Right lung (tissue), 5 donors: Measurements from ENCODE around the gene FOXD3. TPM values are rescaled to one million over a fixed set of nuclear protein-coding genes. Genes with fewer than 3 reads are reported as not detected.
"Not testable (repeated sequence)": the region's sequence is repeated elsewhere in the genome, so short reads cannot be mapped to it uniquely, and the experiment has no call there.

Experiments
- DNase-seq, 2 donors: peaks; one replicate each; pipeline ENCODE4 v3.0.0-alpha.2; 2013
- polyA plus RNA-seq, 5 donors: library from polyadenylated mRNA; unstranded; fragments of 120-200 nt; gene quantifications; one replicate each; pipeline versions ENCODE4 v1.2.1 to v1.2.3, GENCODE V29; 2013; ENCODE audit warnings: inconsistent platforms in 1 of 5, low replicate concordance in 1 of 5; ENCODE audit not compliant: insufficient read length in 5 of 5, insufficient read depth in 1 of 5

The FOXD3 gene
- polyA plus RNA-seq, 5 donors: 0.49 TPM; not detected in 4

DNA sequence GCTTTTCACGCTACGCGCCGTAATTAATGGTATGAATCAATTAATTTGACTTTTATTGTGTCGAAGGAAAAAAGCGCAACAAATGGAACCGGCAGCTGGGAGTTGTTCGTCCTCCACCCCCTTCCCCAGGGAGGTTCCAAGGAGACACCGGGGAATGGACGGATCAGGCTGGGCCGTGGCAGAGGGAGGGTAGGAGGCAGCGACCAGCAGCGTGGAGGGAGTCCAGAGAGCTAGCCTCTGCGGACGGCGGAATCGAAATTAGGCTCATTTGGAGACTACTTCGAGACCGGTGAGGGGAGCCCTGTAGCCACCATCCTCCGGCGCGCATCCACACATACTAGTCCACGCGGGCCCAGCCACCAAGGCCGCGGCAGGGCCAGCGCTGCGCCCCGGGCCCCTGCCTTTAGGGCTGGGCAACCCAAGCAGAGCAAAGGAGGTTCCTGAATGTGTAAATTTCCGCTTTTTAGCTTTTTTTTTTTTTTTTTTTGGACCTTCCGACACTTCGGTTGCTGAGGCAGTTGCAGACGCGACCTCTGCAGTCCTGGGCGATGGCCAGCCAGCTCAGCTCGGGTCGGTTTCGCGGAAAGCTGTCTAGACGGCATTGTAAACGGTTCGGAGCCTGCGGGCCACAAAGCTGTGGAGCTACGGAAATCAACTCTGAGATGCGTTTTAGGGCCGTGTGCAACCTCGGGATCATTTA is 2.2 kb upstream of the FOXD3 start:
- DNase-seq: no peak

DNA sequence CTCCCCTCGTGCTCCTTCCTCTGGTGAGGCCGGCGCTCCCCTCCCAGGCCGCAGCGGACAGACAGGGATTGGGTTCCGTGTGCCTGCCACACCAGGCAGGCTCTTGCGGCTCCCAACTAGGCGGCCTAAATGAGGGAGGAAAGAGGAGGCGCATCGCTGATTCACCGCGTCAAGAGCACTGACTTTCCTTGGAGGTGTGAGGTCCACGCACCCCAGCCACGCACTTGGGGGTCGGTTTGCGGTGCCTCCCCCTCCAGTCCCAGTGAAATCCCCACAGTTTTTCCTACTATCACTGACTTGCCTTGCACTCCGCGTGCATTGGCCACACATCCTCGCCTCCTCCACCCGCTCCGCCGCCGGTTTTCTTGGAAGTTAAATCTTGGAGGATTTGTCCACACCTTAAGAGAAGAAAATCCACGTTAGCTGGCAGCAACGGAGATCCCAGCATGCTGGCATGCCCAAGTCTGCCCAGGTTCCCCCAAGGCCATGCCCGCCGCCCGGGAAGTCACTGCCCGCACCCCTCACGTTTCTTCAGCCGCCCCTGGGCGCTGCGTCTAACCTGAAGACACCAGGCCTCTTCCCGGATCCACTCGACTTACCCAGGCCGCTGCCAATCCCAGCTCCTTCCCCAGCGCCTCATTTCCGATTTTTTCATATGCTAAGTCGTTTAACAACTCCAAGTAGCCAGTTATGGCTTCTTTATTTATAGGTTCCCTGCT is 1.1 kb upstream of the FOXD3 start:
- DNase-seq: no peak

DNA sequence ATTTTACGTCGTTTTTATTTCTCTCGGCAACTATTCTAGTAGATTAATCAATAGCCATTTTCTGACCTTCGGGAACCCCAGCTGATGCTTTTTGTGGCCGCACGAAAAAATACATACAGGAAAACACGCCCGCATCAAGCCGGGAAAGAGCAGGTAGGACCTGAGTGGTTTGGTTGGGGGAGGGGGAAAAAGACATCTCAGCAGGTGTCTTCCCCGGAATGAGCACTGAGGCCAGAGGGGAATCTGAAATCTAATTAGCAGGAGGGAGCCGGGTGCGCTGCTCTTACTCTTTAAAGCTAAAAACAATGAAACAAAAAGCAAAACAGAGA is 618 bp upstream of the FOXD3 start:
- no peak for DNase-seq

DNA sequence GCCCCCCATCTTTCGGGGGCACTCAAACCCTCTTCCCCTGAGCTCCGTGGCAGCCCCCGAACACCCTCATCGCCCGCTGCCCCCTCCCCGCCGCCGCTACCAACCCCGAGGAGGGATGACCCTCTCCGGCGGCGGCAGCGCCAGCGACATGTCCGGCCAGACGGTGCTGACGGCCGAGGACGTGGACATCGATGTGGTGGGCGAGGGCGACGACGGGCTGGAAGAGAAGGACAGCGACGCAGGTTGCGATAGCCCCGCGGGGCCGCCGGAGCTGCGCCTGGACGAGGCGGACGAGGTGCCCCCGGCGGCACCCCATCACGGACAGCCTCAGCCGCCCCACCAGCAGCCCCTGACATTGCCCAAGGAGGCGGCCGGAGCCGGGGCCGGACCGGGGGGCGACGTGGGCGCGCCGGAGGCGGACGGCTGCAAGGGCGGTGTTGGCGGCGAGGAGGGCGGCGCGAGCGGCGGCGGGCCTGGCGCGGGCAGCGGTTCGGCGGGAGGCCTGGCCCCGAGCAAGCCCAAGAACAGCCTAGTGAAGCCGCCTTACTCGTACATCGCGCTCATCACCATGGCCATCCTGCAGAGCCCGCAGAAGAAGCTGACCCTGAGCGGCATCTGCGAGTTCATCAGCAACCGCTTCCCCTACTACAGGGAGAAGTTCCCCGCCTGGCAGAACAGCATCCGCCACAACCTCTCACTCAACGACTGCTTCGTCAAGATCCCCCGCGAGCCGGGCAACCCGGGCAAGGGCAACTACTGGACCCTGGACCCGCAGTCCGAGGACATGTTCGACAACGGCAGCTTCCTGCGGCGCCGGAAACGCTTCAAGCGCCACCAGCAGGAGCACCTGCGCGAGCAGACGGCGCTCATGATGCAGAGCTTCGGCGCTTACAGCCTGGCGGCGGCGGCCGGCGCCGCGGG is 837 bp downstream of the FOXD3 start:
- no peak for DNase-seq

DNA sequence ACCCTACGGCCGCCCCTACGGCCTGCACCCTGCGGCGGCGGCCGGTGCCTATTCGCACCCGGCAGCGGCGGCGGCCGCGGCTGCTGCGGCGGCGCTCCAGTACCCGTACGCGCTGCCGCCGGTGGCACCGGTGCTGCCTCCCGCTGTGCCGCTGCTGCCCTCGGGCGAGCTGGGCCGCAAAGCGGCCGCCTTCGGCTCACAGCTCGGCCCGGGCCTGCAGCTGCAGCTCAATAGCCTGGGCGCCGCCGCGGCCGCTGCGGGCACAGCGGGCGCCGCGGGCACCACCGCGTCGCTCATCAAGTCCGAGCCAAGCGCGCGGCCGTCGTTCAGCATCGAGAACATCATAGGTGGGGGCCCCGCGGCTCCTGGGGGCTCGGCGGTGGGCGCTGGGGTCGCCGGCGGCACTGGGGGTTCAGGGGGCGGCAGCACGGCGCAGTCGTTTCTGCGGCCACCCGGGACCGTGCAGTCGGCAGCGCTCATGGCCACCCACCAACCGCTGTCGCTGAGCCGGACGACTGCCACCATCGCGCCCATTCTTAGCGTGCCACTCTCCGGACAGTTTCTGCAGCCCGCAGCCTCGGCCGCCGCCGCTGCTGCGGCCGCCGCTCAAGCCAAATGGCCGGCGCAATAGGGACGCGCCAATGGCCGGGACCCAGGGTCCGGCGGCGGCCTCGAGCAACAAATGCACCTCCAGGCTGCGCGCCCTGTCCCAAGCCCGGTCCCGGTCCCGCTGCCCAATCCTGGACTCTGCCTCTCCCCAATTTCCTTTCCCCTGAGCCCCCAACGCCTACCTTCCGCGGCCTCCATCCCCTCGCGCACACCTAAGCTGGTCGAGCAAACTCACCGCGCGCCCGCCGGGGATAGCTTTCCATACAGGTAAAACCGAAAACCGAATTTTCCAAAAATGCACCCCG is 1.8 kb downstream of the FOXD3 start:
- DNase-seq: no peak

DNA sequence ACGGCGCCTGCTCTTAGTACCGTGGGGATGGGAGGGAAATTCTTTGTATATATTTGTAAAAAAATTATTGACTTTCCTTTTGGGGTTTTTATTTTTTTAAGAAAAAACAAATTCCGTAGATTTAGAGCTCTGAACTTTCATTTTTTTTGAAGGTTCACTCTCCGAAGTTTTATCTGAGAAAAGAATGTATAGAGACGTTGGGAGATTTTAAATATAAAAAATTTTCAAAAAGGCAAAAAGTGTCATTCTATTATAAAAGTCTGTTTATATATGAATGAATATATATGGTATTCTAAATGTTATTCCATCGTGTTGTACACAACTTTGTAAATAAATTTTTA is 2.4 kb downstream of the FOXD3 start:
- DNase-seq: no peak

DNA sequence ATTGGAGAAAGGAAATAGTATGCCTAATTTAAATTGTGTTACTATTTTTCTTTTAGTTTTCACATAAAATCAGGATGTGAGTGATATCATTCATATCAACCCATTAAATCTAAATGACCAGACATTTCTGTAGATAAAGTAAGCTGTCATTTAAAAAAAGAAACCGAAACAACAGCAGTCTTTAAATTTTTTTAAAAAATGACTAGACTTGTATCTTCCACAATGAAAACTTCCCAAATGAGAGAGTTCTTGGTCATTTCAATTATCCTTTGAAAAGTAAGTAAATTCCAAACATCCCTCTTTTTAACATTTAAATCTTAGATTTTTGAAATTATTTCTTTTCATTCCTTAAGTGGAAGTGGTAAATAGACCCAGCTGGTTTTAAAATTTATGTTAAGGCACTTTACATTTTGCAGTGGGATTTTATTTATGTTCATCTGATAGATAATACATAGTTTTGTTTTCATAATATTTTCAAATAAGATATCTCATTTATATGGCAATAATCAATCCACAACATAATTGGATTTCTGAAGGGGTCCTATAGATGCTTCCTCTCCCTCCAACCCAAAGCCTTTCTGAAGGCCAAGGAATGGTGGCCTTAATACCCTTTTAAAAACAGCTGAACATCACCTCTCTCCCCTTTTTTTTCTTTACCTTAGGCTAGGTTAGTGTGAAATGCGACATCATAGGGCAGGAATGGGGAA is 3.1 kb downstream of the FOXD3 start:
- no peak for DNase-seq

DNA sequence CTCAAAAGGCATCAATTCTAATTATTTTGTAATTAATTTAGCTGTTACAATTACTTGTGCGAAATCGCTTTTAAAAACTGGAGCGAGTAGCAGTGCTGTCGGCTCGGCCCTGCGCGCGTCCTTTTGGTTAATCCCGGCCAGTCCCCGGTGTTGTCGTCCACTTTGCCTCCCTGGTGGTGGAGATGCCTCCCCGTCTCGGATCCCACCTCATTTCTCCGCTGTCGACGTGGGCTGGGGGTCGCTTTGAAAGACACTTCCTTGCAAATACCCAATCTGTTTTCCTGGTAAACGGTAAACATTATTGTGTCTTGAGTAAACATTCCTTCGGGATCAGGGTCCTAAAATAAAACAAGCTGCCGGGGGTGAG is 3.7 kb downstream of the FOXD3 start:
- no peak for DNase-seq

DNA sequence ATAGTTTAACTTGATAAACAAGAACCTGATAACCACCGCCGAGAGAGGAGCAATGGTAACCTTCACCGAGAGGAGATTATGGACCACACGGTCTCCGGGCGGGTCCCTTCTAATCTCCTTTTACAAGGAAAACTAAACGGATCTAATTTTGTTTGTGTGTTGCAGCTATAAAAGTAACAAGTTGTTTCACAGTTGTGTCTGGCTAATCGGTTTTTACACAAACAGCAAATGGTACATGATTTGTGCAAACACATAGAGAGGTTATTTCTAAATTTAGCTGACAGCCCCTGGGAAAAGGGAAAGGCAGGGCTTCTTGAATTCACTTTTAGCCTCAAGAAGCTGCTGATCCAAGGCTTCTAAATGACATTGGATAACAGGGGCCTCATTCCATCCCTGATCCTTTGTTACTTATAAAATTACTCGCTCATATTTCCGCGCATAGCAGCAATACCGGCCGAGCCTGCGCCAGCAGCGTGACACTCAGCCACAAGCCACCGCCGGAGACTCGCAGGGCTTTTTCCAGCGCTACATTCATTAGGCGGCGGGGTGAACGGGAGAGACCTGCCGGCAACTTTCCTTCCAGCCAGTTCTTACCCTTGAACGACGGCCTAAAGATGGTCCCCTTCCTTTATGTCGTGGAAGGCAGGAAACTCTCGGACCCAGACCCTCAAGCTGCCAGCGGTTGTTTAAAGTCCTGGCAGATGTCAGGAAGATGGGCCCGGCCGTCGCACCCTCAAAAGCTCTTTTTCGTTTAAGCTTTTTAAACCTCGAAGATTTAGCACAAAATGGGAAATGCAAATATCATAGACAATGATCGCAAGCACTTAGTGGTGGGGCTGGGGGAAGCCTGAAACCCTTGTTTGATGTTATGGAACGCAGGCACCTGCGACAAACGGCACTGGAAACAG is 4.4 kb downstream of the FOXD3 start:
- no peak for DNase-seq

DNA sequence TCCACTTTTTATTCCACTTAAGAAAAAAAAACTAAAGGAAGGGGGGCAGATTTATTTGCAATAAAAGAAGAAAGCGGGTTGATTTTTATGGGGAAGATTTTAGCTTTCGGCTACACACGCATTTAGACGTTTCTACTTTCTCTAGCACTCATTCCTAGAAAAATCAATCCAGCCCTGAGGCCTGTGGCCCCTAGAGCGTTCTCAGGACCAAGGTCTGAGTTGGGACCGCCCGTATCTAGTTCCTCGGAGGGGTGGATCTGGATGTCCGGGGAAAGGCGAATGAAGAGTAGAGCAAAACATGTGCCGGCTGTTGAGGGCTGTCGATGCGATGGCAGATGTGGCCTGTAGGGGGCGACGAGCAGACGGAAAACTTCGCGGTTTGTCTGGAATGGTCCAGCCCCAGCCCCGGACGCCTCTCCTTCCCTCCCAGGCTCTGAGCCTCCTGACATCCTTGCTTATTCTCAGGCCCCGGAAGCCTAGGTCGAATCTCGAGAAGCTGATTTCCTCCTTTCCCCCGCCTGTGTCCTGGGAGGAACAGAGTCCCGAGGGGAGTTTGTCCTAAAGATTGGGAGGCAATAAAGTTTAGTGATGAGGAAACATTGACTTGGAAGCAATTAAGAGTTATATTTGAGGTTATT is 5.2 kb downstream of the FOXD3 start:
- no peak for DNase-seq

DNA sequence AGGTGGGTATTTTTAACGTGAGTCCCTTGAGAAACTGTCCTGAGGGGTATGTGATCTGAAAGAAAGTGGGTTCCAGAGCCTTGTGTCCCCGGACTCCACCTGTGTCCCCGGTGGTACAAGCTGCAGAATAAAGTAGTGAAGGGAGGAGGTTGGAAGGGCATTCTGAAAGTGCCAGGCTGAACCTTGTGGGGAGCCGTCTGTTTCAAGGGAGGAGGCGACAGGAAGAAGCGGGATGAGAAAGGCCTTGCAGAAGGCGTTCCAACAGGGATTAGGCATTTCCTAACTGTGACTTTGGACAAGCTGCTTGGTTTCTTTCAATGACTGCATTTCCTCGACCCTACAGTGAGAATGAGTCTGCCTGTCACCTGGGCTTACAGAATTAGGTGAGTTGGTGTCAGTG is 5.8 kb downstream of the FOXD3 start:
- no peak for DNase-seq

DNA sequence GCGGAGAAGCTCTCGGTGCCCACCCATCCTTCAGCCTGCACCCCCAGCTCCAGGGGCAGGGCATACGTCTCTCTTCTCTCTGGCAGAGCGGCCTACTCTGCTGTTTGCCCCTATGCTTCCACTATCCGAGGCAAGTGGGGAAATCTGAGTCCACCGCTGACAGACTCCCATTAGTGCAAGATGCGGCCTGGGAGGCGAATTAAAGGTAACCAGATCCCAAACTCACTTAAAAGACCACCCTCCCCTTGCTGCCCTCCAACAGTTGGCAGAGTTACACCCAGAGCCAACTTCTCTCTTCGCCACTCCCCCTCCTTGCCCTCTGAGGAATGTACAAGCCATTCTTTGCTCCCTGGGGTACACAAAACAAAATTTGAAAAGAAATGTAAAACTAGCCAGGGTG is 6.4 kb downstream of the FOXD3 start:
- no peak for DNase-seq

DNA sequence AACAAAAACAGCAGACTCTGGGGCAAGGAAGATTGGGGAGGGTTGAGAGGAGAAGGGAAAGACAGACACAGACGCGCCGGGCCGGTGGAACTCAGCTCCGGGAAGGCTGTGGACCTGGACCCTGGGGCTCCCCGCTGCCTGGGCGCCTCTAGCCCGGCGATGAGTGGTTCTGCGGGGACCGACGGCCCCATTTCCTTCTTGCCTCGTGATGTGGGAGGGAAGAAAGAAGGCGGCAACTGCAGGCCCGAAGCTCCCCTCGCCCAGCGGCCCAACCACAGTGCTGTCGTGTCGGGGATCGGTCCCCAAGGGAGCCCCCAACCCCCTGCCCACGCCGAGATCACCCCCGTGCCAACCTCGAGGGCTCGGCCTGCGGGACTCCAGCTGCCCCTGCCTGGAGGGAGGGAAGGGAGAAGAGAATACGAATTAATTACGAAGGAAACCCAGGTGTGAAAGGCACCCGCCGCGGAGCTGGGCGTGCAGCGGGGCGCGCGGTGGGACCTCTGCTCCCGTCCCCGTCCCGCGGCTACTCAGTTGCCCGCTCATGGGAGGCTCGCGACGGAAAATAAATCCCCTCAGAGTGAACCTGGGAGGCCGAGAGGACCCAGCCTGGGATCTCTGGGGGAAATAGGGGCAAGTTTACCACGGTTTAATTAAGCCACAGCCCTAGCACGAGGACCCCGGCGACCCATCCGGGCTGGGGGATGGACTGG is 7.4 kb downstream of the FOXD3 start:
- DNase-seq: no peak

DNA sequence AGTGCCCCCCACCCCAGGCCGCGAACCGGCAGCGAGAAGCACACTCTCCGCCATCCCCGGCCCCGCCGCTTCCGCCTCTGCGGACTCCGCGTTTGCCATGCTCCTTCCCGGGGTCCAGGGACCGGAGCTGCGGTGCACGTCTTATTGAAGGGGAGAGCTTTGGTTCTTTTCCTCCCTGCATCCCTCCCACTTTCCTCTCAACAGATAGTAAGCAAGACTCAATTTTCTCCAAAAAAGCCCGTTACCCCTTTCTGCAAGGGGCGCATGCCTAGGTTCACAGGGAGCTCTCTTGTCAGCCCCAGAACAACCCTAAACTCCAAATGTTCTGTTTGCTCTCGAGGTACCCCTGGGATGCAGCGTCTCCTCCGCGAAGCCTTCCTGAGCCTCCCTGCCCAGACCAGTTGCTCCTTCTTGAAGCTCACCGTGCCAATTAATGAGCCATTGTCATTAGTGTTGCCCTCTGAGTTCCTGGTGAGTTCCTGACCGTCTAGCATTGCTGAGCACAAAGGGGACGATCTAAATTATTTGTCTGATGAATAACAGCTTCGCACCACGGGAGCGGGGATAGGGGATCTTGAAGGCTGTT is 8.1 kb downstream of the FOXD3 start:
- no peak for DNase-seq

DNA sequence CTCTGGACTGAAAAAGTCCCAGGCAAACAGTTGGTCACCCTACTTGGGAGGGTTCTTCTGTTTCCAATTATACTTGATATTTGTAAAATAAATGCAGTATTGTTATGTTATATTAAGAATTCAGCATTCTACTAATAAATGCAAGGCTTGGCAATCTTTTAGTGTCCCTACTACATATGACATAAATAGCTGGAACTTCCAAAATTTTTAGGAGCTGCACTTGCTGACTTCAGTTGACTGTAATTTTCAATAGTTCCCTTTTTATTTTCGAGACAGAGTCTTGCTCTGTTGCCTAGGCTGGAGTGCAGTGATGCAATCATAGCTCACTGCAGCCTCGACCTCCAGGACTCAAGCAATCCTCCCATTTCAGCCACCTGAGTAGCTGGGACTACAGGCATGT is 20.0 kb downstream of the FOXD3 start:
- no peak for DNase-seq

DNA sequence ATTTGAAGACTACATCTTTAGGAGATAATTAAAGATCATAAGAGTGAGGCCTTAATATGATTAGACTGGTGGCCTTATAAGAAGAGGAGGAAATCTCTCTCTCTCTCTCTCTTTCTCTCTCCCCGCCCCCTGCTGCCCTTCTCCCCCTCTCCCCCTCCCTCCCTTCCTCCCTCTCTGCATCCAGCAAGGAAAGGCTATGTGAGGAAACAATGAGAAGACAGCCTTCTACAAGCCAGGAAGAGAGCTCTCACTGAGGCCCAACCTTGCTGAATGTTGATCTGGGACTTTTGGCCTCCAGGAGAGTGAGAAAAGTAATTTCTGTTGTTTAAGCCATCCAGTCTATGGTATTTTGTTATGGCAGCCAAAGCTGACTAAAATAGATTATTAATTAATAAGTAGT is 21.6 kb downstream of the FOXD3 start:
- no peak for DNase-seq

DNA sequence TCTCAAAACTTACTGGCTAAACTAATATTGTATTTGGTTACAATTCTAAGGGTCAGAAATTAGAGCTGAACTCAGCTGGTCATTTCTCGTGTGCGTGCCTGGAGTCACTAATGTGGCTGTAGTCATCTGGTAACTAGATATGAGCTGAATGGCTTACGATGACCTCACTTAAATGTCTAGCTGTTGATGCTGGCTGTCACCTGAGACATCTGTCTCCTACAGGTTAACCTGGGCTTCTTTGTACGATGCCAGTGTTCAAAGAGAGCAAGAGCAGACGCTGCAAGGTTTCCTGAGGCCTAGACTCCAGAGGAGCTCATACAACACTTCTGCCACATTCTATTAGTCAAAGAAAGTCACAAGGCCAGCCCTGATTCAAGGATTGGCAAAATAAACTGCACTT is 28.0 kb downstream of the FOXD3 start:
- no peak for DNase-seq

DNA sequence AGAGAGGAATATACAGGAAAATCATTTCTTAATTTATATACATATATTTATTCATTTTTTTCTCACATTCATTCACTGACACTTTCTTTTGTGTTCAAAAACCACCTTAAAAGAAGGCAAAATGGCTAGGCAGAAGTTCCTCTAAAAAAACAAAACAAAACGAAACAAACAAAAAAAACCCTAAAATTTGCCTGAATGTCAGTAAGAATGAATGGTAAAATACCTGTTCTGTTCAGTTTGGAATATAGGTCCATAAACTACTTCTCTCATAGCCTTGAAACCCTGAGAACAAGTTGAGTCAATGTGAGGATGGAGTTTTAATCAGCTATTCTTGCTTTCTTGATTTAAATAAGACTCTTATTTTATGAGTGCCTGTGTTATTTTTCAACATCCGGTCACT is 30.4 kb downstream of the FOXD3 start:
- DNase-seq: no peak

DNA sequence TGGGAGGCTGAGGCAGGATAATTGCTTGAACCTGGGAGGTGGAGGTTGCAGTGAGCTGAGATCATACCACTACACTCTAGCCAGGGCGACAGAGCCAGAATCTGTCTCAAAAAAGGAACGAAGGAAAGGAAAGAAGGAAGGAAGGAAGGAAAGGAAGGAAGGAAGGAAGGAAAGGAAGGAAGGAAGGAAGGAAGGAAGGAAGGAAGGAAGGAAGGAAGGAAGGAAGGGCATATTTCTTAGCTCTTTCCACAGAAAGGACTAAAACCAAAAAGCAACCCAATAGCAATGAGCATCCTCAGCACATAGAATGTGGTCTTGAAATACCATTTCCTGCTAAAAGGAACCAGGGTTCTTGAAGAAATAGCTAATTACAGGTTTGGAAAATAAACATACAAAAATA is 33.9 kb downstream of the FOXD3 start:
- DNase-seq: not testable (repeated sequence)
